Cardiac fibroblast (primary cell): ENCODE results near the gene SPEF2.

ENCODE experiments used
- DNase-seq, 2 donors: peaks; one replicate each; pipeline versions ENCODE4 v3.0.0 to v3.0.0-alpha.2; 2010; ENCODE audit warnings: low read depth in 2 of 2
- H3K4me3 ChIP-seq, 2 donors: replicated peaks in 1 of 2; 1 replicate in 1 of 2; 2 replicates in 1 of 2; pipeline ENCODE4 v1.5.1; 2011; ENCODE audit warnings: low read depth in 2 of 2, low read length in 2 of 2, mild to moderate bottlenecking in 2 of 2, moderate library complexity in 1 of 2
- TF ChIP-seq, protein P1 (sequence below): IDR thresholded peaks from one replicate; pipeline ENCODE4 v1.5.1; 2011; ENCODE audit warnings: low read depth, mild to moderate bottlenecking, low read length, inconsistent platforms

Gene SPEF2

GRCh38 chr5:35819668-35820067, 202.0 kb downstream of the SPEF2 start:
- TF ChIP-seq, protein P1, sequence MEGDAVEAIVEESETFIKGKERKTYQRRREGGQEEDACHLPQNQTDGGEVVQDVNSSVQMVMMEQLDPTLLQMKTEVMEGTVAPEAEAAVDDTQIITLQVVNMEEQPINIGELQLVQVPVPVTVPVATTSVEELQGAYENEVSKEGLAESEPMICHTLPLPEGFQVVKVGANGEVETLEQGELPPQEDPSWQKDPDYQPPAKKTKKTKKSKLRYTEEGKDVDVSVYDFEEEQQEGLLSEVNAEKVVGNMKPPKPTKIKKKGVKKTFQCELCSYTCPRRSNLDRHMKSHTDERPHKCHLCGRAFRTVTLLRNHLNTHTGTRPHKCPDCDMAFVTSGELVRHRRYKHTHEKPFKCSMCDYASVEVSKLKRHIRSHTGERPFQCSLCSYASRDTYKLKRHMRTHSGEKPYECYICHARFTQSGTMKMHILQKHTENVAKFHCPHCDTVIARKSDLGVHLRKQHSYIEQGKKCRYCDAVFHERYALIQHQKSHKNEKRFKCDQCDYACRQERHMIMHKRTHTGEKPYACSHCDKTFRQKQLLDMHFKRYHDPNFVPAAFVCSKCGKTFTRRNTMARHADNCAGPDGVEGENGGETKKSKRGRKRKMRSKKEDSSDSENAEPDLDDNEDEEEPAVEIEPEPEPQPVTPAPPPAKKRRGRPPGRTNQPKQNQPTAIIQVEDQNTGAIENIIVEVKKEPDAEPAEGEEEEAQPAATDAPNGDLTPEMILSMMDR, result no peak
- no peak for DNase-seq
- H3K4me3 ChIP-seq, result no peak overlapping the region

GRCh38 chr5:35820735-35821134, 203.1 kb downstream of the SPEF2 start:
- no peak overlapping the region for H3K4me3 ChIP-seq
- DNase-seq, result no peak
- TF ChIP-seq, protein P1, result no peak

DNA sequence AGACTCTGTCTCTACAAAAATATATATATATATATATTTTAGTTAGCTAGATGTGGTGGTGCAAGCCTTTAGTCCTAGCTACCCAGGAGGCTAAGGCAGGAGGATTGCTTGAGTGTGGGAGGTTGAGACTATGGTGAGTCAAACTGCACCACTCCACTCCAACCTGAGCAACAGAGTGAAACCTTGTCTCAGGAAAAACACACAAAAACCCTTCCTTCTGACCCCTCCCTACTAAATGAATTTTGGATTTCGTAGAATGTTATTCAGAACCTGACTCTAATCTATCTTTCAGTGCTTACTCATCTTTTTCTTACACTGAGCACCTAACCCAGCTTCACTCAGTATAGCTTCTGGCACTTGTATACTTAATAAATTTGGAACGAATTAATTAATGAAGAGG, 203.8 kb downstream of the SPEF2 start:
- TF ChIP-seq, protein P1, result no peak
- no peak overlapping the region for H3K4me3 ChIP-seq
- no peak for DNase-seq

GRCh38 chr5:35822511-35822910, 204.8 kb downstream of the SPEF2 start:
- TF ChIP-seq, protein P1, result no peak
- no peak for DNase-seq
- no peak overlapping the region for H3K4me3 ChIP-seq

DNA sequence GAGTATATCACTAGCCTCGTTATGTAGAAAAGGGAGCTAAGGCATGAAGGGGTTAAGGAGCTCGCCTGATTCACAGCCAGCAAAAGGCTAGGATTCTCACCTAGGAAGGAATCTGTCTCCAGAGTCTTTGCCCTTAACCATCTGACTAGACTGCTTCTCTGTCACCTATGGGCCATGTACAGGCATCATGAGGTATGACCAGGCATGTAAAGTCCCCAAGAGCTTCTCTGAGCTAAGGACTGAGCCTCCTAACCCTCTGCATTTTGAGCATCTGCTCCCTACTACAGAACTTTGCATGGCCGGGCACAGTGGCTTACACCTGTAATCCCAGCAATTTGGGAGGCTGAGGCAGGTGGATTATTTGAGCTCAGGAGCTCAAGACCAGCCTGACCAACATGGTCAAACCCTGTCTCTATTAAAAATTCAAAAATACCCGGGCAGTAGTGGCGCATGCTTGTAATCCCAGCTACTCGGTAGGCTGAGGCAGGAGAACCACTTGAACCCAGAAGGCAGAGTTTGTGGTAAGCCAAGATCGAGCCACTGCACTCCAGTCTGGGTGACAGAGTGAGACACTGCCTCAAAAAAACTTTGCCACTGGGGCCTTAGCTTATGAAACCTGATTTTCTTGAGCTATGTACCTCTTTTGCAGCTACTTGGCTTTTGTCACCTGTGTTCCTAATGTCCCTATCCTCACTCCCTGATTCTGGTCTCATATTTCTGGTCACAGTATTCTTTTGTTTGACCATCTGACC, 205.9 kb downstream of the SPEF2 start:
- TF ChIP-seq, protein P1, result no peak
- no peak overlapping the region for H3K4me3 ChIP-seq
- DNase-seq, result no peak

- DNase-seq, result no peak
- no peak overlapping the region for H3K4me3 ChIP-seq
- TF ChIP-seq, protein P1, result no peak
Measured at GRCh38 chr5:35826056-35826455, 208.4 kb downstream of the SPEF2 start.

DNA sequence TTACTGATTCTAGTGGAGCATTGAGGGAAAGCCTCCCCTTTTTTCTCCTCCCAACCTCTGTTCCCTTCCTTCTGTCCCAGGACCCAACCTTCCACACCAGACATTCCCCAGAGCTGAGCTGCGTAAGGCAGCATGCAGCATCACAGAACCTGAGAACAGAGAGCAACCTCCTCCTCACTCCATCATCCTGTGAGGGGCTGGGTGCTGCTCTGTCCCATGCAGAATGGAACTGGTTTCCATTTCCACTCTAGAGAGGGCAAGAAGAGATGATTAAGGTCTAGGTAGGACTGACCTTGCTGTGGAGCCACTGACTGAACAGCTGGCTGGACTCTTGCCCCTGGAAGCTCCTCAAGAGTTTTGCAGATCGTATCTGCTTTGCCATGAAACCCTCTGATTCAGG, 208.9 kb downstream of the SPEF2 start:
- no peak overlapping the region for H3K4me3 ChIP-seq
- no peak for DNase-seq
- TF ChIP-seq, protein P1, result no peak
